Measurements from ENCODE around the gene OTOG.

DNA sequence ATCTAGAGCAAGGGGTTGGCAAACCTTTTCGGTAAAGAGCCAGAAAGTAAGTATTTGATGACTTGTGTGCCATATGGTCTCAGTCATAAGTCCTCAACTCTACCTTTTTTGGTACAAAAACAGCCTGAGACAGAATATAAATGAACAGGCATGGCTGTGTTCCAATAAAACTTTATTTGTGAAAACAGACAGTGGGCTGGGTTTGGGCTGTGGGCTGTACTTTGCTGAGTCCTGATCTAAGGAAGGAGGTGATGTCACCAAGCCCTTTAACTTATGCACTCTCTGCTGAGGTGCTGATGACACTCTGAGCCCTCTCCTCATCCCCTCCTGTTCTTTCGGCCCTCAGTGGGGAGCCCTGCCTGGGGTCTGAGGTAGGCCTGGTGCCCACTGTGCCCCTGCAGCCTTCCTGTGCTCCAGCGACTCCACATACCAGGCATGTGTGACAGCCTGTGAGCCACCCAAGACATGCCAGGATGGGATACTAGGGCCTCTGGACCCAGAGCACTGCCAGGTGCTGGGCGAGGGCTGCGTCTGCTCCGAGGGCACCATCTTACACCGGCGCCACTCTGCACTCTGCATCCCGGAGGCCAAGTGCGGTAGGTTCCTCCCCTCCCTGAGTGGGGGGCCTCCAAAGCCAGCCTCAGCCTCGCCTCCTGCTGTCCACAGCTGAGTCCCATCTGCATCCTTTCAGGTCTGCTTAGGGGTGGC lies 86.4 kb downstream of the OTOG start:
- TF ChIP-seq FOXK2 (IDR thresholded peaks at IDR 0.05) (no peak), TARDBP (IDR thresholded peaks at IDR 0.05) (no peak), SUZ12 (IDR thresholded peaks at IDR 0.05) (no peak), FOXM1 (IDR thresholded peaks at IDR 0.05; ENCODE audit: borderline replicate concordance) (no peak), SP1 (IDR thresholded peaks at IDR 0.05) (no peak), NFRKB (IDR thresholded peaks at IDR 0.05) (no peak), BHLHE40 (IDR thresholded peaks at IDR 0.05; ENCODE audit: borderline replicate concordance) (no peak), LEF1 (IDR thresholded peaks at IDR 0.05; ENCODE audit: borderline replicate concordance) (no peak), ZNF384 (IDR thresholded peaks at IDR 0.05) (no peak), FOXA1 (IDR thresholded peaks at IDR 0.05) (no peak), ELF4 (IDR thresholded peaks at IDR 0.05) (no peak), HDGF (IDR thresholded peaks at IDR 0.05; ENCODE audit: borderline replicate concordance) (no peak)
- TF ChIP-seq, protein P1, sequence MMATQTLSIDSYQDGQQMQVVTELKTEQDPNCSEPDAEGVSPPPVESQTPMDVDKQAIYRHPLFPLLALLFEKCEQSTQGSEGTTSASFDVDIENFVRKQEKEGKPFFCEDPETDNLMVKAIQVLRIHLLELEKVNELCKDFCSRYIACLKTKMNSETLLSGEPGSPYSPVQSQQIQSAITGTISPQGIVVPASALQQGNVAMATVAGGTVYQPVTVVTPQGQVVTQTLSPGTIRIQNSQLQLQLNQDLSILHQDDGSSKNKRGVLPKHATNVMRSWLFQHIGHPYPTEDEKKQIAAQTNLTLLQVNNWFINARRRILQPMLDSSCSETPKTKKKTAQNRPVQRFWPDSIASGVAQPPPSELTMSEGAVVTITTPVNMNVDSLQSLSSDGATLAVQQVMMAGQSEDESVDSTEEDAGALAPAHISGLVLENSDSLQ (IDR thresholded peaks at IDR 0.05) = no peak

Data from HEK293T (cell line).